SK-N-SH (cell line): ENCODE results near the gene EHMT2. TPM values are rescaled to one million over a fixed set of nuclear protein-coding genes. Genes with fewer than 3 reads are reported as not detected.

Experiments used
- CTCF ChIA-PET: fragments of 300-600, 350-600 bp; formaldehyde crosslinking; extraction: SDS; loops from one replicate; lab custom pipeline; 2021; lab: Yijun Ruan, JAX
- POLR2A ChIA-PET: fragments of 350-600 bp; sonication (Branson Sonifier 250); formaldehyde crosslinking; extraction: SDS; loops from one replicate; lab custom pipeline; 2020; ENCODE audit warnings: antibody characterized with exemption, inconsistent platforms; lab: Yijun Ruan, JAX
- DNase-seq: peaks from one replicate; pipeline ENCODE4 v3.0.0; 2012
- H2AFZ ChIP-seq: fragments of 200-600 bp; sonication (generic); 2 replicates; pipeline ENCODE4 v1.8.1; 2016; ENCODE audit warnings: antibody characterized with exemption, mild to moderate bottlenecking, low read depth
- H3F3A ChIP-seq: fragments of 200-600 bp; sonication (generic); replicated peaks from 2 replicates; pipeline ENCODE3; 2016; ENCODE audit warnings: antibody characterized with exemption, mild to moderate bottlenecking; ENCODE audit not compliant: insufficient read depth
- H3K27ac ChIP-seq, 2 experiments: fragments of 200-500 bp in 1 of 2; fragments of 200-600 bp in 1 of 2; sonication (Bioruptor generic) in 1 of 2; sonication (generic), shearing (Covaris generic) in 1 of 2; 2 replicates each; pipeline versions ENCODE4 v1.5.1 to v1.6.1; 2014 to 2016; ENCODE audit warnings: low read depth in 2 of 2, inconsistent platforms in 1 of 2, low read length in 1 of 2, mild to moderate bottlenecking in 1 of 2, mixed read lengths in 1 of 2
- H3K27me3 ChIP-seq: fragments of 200-600 bp; sonication (generic), shearing (Covaris generic); 2 replicates; pipeline ENCODE4 v1.6.1; 2016; ENCODE audit warnings: mixed run types; ENCODE audit not compliant: insufficient read depth
- H3K36me3 ChIP-seq, 2 experiments: fragments of 200-500 bp in 1 of 2; fragments of 200-600 bp in 1 of 2; sonication (Bioruptor generic) in 1 of 2; sonication (generic) in 1 of 2; replicated peaks in 1 of 2; 2 replicates each; pipeline versions ENCODE3 to v1.5.1; 2014 to 2016; ENCODE audit warnings: low read length in 1 of 2, mild to moderate bottlenecking in 1 of 2; ENCODE audit not compliant: insufficient read depth in 2 of 2, control insufficient read depth in 1 of 2
- H3K4me1 ChIP-seq, 2 experiments: fragments of 200-500 bp in 1 of 2; fragments of 200-600 bp in 1 of 2; sonication (Bioruptor generic) in 1 of 2; sonication (generic), shearing (Covaris generic) in 1 of 2; 2 replicates each; pipeline versions ENCODE4 v1.5.1 to v1.6.1; 2014 to 2016; ENCODE audit warnings: low read depth in 1 of 2, low read length in 1 of 2, mixed run types in 1 of 2; ENCODE audit not compliant: insufficient read depth in 2 of 2, control insufficient read depth in 1 of 2
- H3K4me2 ChIP-seq: fragments of 200-600 bp; sonication (generic), shearing (Covaris generic); 2 replicates; pipeline ENCODE4 v1.6.1; 2017; ENCODE audit warnings: mixed run types
- H3K4me3 ChIP-seq, 2 experiments: fragments of 200-500 bp in 1 of 2; fragments of 200-600 bp in 1 of 2; sonication (Bioruptor generic) in 1 of 2; sonication (generic), shearing (Covaris generic) in 1 of 2; 2 replicates each; pipeline versions ENCODE4 v1.5.1 to v1.8.1; 2014 to 2016; ENCODE audit warnings: low read depth in 2 of 2, inconsistent platforms in 1 of 2, low read length in 1 of 2, mild to moderate bottlenecking in 1 of 2, mixed read lengths in 1 of 2, moderate library complexity in 1 of 2
- H3K79me2 ChIP-seq: fragments of 200-600 bp; sonication (generic); 2 replicates; pipeline ENCODE4 v1.8.1; 2017; ENCODE audit warnings: mild to moderate bottlenecking; ENCODE audit not compliant: insufficient read depth
- H3K9ac ChIP-seq: fragments of 200-600 bp; sonication (generic); 2 replicates; pipeline ENCODE4 v1.6.1; 2017; ENCODE audit warnings: mixed run types
- H3K9me2 ChIP-seq: fragments of 200-600 bp; sonication (generic); 2 replicates; pipeline ENCODE4 v1.6.1; 2017; ENCODE audit warnings: mixed run types
- H3K9me3 ChIP-seq: fragments of 200-600 bp; sonication (generic); 2 replicates; pipeline ENCODE4 v1.6.1; 2017; ENCODE audit warnings: mixed run types, mild to moderate bottlenecking, moderate library complexity
- H4K20me1 ChIP-seq: fragments of 200-600 bp; sonication (generic); 2 replicates; pipeline ENCODE4 v1.6.1; 2017; ENCODE audit warnings: mild to moderate bottlenecking, mixed run types; ENCODE audit not compliant: insufficient read depth
- CHD2 ChIP-seq: fragments of 150-350 bp; IDR thresholded peaks from 2 replicates; pipeline ENCODE4 v1.6.1; 2018; ENCODE audit warnings: low read length; ENCODE audit not compliant: partially characterized antibody
- EP300 ChIP-seq, 2 experiments: IDR thresholded peaks; 2 replicates each; pipeline versions ENCODE4 v1.4.0 to v1.6.1; 2012; ENCODE audit warnings: borderline replicate concordance in 1 of 2, low read depth in 1 of 2, low read length in 1 of 2
- JUND ChIP-seq: IDR thresholded peaks from 2 replicates; pipeline ENCODE4 v1.4.0; 2012
- MXI1 ChIP-seq: IDR thresholded peaks from 2 replicates; pipeline ENCODE4 v1.6.1; 2012; ENCODE audit warnings: mild to moderate bottlenecking, low read depth, low read length, improper control_type of control experiment
- NRF1 ChIP-seq: IDR thresholded peaks from 2 replicates; pipeline ENCODE4 v1.6.1; 2012; ENCODE audit warnings: low read depth, mild to moderate bottlenecking, low read length
- PBX3 ChIP-seq: IDR thresholded peaks from 2 replicates; pipeline ENCODE4; 2012
- RAD21 ChIP-seq: IDR thresholded peaks from 2 replicates; pipeline ENCODE4 v1.6.1; 2012; ENCODE audit warnings: mild to moderate bottlenecking, low read length
- RXRA ChIP-seq: IDR thresholded peaks from 2 replicates; pipeline ENCODE4 v1.4.0; 2012; ENCODE audit warnings: low read depth, mild to moderate bottlenecking, borderline replicate concordance
- SIN3A ChIP-seq: IDR thresholded peaks from 2 replicates; pipeline ENCODE4 v1.6.1; 2012; ENCODE audit warnings: low read depth, mild to moderate bottlenecking, low read length, moderate library complexity, borderline replicate concordance
- USF1 ChIP-seq: IDR thresholded peaks from 2 replicates; pipeline ENCODE4 v1.4.0; 2012; ENCODE audit warnings: low read depth, borderline replicate concordance
- USF2 ChIP-seq: fragments of 150-350 bp; IDR thresholded peaks from 2 replicates; pipeline ENCODE4 v1.6.1; 2017; ENCODE audit warnings: antibody characterized with exemption, low read length, low read depth, borderline replicate concordance
- YY1 ChIP-seq: IDR thresholded peaks from 2 replicates; pipeline ENCODE4 v1.4.0; 2012; ENCODE audit warnings: low read depth, mild to moderate bottlenecking
- ZBTB33 ChIP-seq: IDR thresholded peaks from 2 replicates; pipeline ENCODE4 v1.4.0; 2012; ENCODE audit warnings: low read depth, borderline replicate concordance
- WGBS: methylation state at CpG from one replicate; pipeline ENCODE4 v1.1.6; 2017; ENCODE audit warnings: low lambda C conversion rate; 5-methylcytosine and 5-hydroxymethylcytosine counted together
- polyA plus RNA-seq, 3 experiments: library from polyadenylated mRNA; depleted of rRNA; stranded (reverse); fragments of >200 nt; gene quantifications; 2 replicates each; pipeline ENCODE4 v1.2.3, GENCODE V29; 2012
- TF ChIP-seq, protein P1 (sequence below): IDR thresholded peaks from 2 replicates; pipeline ENCODE4 v1.4.0; 2012; ENCODE audit warnings: low read depth
- TF ChIP-seq, protein P2 (sequence below): fragments of 200-600 bp; sonication (generic); IDR thresholded peaks from 2 replicates; pipeline ENCODE4 v1.6.1; 2017; ENCODE audit warnings: antibody characterized with exemption, mild to moderate bottlenecking, moderate library complexity

The EHMT2 gene
- polyA plus RNA-seq, 1 of the 3 experiments (the other 2 are of a cell fraction), result 72.0 TPM

DNA sequence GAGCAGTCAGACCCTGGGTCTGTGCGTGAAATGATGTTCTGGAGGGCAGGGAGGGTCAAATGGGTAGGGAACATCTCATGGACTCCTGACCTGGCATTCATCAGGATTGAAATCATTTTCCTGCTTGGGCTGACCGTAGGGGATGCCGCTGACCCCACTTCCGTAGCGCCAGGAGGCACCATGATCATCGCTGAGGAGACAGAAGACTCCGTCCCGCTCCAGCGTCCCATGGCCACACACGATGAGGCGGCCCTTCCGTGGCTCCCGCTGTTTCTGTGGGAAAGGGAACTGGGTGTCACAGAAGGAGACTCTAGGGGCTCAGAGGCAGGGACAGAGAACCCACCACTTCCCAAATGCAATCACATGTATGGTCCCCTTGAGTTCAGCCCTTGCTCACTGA lies 37.1 kb downstream of the EHMT2 start:
- peaks cover 15% of the 10 kb centered on the region for H3F3A ChIP-seq
- no peak overlapping the region for H2AFZ ChIP-seq
- no peaks in the 10 kb centered on the region for H3K27me3 ChIP-seq
- CTCF ChIA-PET, result no interaction called here
- H4K20me1 ChIP-seq, result no peaks in the 10 kb centered on the region
- no peaks in the 10 kb centered on the region for H3K9me3 ChIP-seq
- peaks cover 4 to 11% of the 10 kb centered on the region in 2 experiments for H3K36me3 ChIP-seq
- DNase-seq, result no peak
- H3K9me2 ChIP-seq, result no peaks in the 10 kb centered on the region
- H3K27ac ChIP-seq, result no peak overlapping the region
- peaks cover 10% of the 10 kb centered on the region for H3K79me2 ChIP-seq
- H3K9ac ChIP-seq, result no peak overlapping the region
- POLR2A ChIA-PET, result no interaction called here
- no peak overlapping the region for H3K4me3 ChIP-seq
- peaks cover 0 to 14% of the 10 kb centered on the region in 2 experiments; a peak in 1 of 4 replicates for H3K4me1 ChIP-seq
- WGBS, result 100% methylated on average over 6 of the region's 13 CpGs
- TF ChIP-seq EP300 (IDR thresholded peaks at IDR 0.05; ENCODE audit: borderline replicate concordance in 1 of 2, low read depth in 1 of 2, low read length in 1 of 2) (no peak), CHD2 (no peak), ZBTB33 (no peak), USF1 (no peak), PBX3 (no peak), RAD21 (no peak), USF2 (no peak), NRF1 (no peak), RXRA (no peak), YY1 (no peak), SIN3A (no peak), JUND (no peak), MXI1 (no peak)
- TF ChIP-seq, protein P1, sequence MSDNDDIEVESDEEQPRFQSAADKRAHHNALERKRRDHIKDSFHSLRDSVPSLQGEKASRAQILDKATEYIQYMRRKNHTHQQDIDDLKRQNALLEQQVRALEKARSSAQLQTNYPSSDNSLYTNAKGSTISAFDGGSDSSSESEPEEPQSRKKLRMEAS, result no peak
- TF ChIP-seq, protein P2, sequence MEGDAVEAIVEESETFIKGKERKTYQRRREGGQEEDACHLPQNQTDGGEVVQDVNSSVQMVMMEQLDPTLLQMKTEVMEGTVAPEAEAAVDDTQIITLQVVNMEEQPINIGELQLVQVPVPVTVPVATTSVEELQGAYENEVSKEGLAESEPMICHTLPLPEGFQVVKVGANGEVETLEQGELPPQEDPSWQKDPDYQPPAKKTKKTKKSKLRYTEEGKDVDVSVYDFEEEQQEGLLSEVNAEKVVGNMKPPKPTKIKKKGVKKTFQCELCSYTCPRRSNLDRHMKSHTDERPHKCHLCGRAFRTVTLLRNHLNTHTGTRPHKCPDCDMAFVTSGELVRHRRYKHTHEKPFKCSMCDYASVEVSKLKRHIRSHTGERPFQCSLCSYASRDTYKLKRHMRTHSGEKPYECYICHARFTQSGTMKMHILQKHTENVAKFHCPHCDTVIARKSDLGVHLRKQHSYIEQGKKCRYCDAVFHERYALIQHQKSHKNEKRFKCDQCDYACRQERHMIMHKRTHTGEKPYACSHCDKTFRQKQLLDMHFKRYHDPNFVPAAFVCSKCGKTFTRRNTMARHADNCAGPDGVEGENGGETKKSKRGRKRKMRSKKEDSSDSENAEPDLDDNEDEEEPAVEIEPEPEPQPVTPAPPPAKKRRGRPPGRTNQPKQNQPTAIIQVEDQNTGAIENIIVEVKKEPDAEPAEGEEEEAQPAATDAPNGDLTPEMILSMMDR, result no peak
- H3K4me2 ChIP-seq, result no peak overlapping the region
